Kidney (tissue), 14 donors: ENCODE data around the gene VSTM2L. TPM values are rescaled to one million over a fixed set of nuclear protein-coding genes. Genes with fewer than 3 reads are reported as not detected.

Experiments used
- DNase-seq, 5 donors: peaks; one replicate each; pipeline ENCODE4 v3.0.0-alpha.2; 2013 to 2020
- FAIRE-seq: peaks from 2 replicates; lab custom pipeline; 2012; peaks lifted over from hg19 to GRCh38; lab: Jason Lieb, UNC
- H3K27ac ChIP-seq, 2 donors: one replicate each; pipeline ENCODE4 v1.7.0; 2013; ENCODE audit warnings: low read depth in 2 of 2, low read length in 2 of 2, inconsistent platforms in 1 of 2
- H3K27me3 ChIP-seq: one replicate; pipeline ENCODE4 v1.7.1; 2013; ENCODE audit warnings: low read length, inconsistent platforms; ENCODE audit not compliant: control insufficient read depth, insufficient read depth
- H3K36me3 ChIP-seq, 3 donors: one replicate each; pipeline versions ENCODE4 v1.7.0 to v1.7.1; 2013; ENCODE audit warnings: low read length in 3 of 3, control low read depth in 1 of 3, inconsistent platforms in 1 of 3; ENCODE audit not compliant: insufficient read depth in 3 of 3, control insufficient read depth in 2 of 3
- H3K4me1 ChIP-seq, 3 donors: one replicate each; pipeline versions ENCODE4 v1.7.0 to v1.7.1; 2013; ENCODE audit warnings: low read length in 3 of 3, inconsistent platforms in 1 of 3, low read depth in 1 of 3; ENCODE audit not compliant: control insufficient read depth in 2 of 3, insufficient read depth in 2 of 3
- H3K4me3 ChIP-seq, 3 donors: one replicate each; pipeline versions ENCODE4 v1.7.0 to v1.8.1; 2013; ENCODE audit warnings: low read length in 3 of 3, control low read depth in 1 of 3, inconsistent platforms in 1 of 3
- H3K9ac ChIP-seq, 3 donors: one replicate each; pipeline versions ENCODE4 v1.7.0 to v1.7.1; 2013; ENCODE audit warnings: low read length in 3 of 3, control low read depth in 1 of 3, inconsistent platforms in 1 of 3
- H3K9me3 ChIP-seq, 3 donors: one replicate each; pipeline versions ENCODE4 v1.7.0 to v1.7.1; 2013; ENCODE audit warnings: low read length in 3 of 3, control low read depth in 1 of 3, inconsistent platforms in 1 of 3; ENCODE audit not compliant: control insufficient read depth in 2 of 3, insufficient read depth in 1 of 3
- intact Hi-C: fragments of 100-400 bp; cut with DNase I; formaldehyde crosslinking; loops from one replicate; pipeline ENCODE4 v1.11.1; 2022
- polyA plus RNA-seq: library from polyadenylated mRNA; stranded (reverse); fragments of 350-450 nt; fragmentation: Illumina TruSeq; extraction: RNeasy Lipid Tissue Mini Kit (QIAGEN cat#74804); gene quantifications from one replicate; pipeline ENCODE4 v1.2.3, GENCODE V29; 2014; ENCODE audit warnings: low read depth, low replicate concordance; ENCODE audit not compliant: insufficient read depth
- total RNA-seq: library from RNA; stranded (reverse); fragmentation: NEBNext Ultra II Directional; extraction: Animal tissue kit (Norgen Biotek cat#: 25700); gene quantifications from one replicate; pipeline ENCODE4 v1.2.1, GENCODE V29; 2021
- TF ChIP-seq, protein P1 (sequence below): IDR thresholded peaks from 3 replicates; pipeline ENCODE4 v1.5.1; 2012; ENCODE audit warnings: mild to moderate bottlenecking, moderate library complexity, borderline replicate concordance; ENCODE audit not compliant: insufficient read depth; ENCODE audit errors: extremely low read depth
- donor health status: control.
- donor health status: control.
- donor health status: control.
- donor health status: control.
- donor health status: control.
- donor health status: DM: yes; HTN: yes; CAD: no.
- donor health status: Normal renal cell carcinoma (clear cell type).

VSTM2L gene
- total and polyA plus RNA-seq, 2 donors from 2014 or later = 2.8 to 4.1 TPM

DNA sequence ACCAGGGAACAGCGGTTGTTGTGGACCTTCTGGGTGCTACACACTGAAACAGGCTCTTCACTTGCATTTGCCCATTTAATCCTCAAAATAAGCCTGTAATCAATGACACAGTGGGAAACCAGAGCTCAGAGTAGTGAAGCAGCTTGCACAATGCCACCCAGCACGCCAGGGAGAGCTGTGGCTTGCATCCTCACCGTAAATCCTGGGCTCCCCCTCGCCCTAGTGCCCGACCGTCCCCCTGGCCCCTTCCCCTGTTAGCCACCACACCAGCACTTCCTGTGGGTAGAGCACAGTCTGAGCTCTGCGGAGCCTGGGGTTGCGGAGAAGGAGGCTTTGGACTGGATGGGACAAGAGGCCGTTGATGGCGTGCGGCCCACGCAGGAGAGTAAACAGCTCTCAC, 14.5 kb downstream of the VSTM2L start:
- H3K36me3 ChIP-seq = no peaks in the 10 kb centered on the region
- intact Hi-C loops = no loop called here
- H3K27ac ChIP-seq = no peak overlapping the region
- H3K4me3 ChIP-seq = no peak overlapping the region
- H3K9ac ChIP-seq = no peak overlapping the region
- peaks cover 0 to 3% (median 0%) of the 10 kb centered on the region in 3 donors for H3K4me1 ChIP-seq
- TF ChIP-seq, protein P1, sequence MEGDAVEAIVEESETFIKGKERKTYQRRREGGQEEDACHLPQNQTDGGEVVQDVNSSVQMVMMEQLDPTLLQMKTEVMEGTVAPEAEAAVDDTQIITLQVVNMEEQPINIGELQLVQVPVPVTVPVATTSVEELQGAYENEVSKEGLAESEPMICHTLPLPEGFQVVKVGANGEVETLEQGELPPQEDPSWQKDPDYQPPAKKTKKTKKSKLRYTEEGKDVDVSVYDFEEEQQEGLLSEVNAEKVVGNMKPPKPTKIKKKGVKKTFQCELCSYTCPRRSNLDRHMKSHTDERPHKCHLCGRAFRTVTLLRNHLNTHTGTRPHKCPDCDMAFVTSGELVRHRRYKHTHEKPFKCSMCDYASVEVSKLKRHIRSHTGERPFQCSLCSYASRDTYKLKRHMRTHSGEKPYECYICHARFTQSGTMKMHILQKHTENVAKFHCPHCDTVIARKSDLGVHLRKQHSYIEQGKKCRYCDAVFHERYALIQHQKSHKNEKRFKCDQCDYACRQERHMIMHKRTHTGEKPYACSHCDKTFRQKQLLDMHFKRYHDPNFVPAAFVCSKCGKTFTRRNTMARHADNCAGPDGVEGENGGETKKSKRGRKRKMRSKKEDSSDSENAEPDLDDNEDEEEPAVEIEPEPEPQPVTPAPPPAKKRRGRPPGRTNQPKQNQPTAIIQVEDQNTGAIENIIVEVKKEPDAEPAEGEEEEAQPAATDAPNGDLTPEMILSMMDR = no peak
- H3K9me3 ChIP-seq = no peaks in the 10 kb centered on the region
- DNase-seq (no peak), FAIRE-seq (no peak)
- peaks cover 5% of the 10 kb centered on the region for H3K27me3 ChIP-seq

DNA sequence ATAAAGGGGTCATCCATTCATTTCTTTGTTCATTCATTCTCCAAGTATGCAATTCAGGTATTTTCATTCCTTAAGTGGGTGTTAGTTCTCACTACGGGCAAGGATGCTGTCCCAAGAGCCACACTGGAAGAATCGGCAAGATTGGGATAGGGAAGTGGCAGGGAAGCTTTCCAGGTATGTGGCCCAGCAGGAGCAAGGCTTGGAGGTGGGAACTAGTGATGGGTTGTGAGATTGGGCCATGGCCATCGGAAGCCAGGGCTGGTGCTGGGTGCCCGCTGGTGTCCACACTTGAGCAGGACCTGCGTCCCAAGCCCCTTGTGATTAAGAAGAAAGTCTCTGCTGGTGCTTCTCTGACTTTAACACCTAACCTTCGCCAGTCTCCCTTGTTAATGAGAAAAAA, 15.1 kb downstream of the VSTM2L start:
- DNase-seq (no peak), FAIRE-seq (no peak)
- intact Hi-C loops = no loop called here
- Histone ChIP-seq H3K4me1 (peaks cover 0 to 3% (median 0%) of the 10 kb centered on the region in 3 donors), H3K9me3 (no peaks in the 10 kb centered on the region), H3K27me3 (peaks cover 5% of the 10 kb centered on the region), H3K36me3 (no peaks in the 10 kb centered on the region), H3K27ac (no peak overlapping the region), H3K9ac (no peak overlapping the region), H3K4me3 (no peak overlapping the region)
- TF ChIP-seq, protein P1 = no peak

DNA sequence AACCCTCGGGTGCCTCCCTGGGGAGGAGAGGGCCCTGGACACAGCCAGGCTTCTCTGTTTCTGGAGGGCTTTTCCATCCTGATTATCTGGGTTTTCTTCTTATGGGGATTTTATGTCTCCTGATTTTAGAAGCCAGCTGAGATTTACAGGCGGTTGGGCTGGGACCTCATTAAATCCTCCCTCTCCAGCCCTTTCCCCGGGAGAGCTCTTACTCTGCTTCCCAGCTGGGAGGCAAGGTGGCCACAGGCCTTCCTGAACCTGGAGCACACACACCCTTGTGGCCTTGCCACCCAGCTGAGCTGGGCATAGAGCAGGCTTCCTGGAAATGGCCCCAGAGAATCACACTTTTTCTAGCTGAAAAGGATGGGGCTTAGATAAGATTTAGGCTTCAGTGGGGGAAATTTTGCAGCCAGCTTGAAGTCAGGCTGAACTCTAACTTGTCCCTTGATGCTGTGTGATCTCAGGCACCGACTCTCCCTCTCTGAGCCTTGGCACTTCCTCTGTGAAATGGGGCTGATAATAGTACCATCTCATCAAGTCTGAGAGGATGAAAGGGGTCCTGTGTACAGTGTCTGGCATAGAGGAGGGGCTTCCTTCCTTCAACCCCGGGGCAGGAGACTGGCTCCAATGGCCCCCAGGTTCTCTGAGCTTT, 16.6 kb downstream of the VSTM2L start:
- TF ChIP-seq, protein P1 = no peak
- Histone ChIP-seq H3K9me3 (no peaks in the 10 kb centered on the region), H3K27me3 (no peaks in the 10 kb centered on the region), H3K4me3 (no peak overlapping the region), H3K27ac (no peak overlapping the region), H3K36me3 (no peaks in the 10 kb centered on the region), H3K9ac (no peak overlapping the region), H3K4me1 (peaks cover 0 to 3% (median 0%) of the 10 kb centered on the region in 3 donors)
- DNase-seq (peak in 3 of 5 donors; percentile 46 to 85 (median 62)), FAIRE-seq (no peak)
- intact Hi-C loops = no loop called here
